GM21576 (cell line): Measurements from ENCODE around the gene SMTN.

Experiments used
- ATAC-seq: cut with Tn5 transposase; IDR thresholded peaks from one replicate; pipeline ENCODE4 v1.9.1; 2021; ENCODE audit warnings: mild to moderate bottlenecking, moderate library complexity; ENCODE audit not compliant: unreplicated experiment

SMTN gene

GRCh38 chr22:31148953-31149627 is 68.0 kb downstream of the SMTN start:
- no peak for ATAC-seq

- no peak for ATAC-seq
Observed at GRCh38 chr22:31150615-31151014, 69.5 kb downstream of the SMTN start.

DNA sequence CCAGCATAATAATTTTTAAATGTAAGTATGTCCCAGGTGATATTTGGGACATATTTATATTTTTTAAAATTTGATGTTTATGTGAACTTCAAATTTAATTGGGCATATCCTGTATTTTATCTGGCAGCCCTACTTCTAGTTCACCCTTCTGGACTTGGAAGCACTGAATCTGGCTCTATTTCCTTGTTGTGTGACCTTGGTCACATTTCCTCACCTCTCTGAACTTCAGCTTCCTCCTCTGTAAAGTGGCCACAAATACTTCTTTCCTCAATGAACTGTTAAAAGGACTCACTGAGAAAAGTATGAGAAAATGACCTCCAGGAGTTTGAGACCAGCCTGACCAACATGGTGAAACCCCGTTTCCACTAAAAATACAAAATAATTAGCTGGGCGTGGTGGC is 70.8 kb downstream of the SMTN start:
- no peak for ATAC-seq

DNA sequence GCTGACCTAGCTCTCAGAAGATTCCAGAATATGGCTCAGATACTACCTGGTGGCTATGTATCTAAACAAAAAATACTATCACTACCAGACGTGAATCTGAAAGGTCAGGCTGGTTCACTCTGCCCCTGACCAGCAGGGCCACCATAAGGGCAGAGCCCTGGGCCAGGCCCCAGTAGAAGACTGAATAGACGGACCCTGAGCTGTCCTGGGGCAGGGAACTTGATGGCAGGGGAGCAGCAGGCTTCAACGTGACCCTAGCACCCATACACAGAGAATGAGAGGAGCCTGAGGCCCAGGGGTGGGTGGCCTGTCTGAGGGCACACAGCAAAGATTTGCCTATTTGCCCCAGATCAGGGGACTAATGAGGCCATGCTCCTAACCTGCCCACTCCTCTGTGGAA is 72.2 kb downstream of the SMTN start:
- no peak for ATAC-seq
